DOHH2 (cell line): ENCODE data around the gene MRPL53.

Experiments used
- CTCF ChIP-seq: fragments of 200-600 bp; sonication (generic); IDR thresholded peaks from one replicate; pipeline ENCODE4 v1.5.1; 2014; ENCODE audit warnings: antibody characterized with exemption, mild to moderate bottlenecking, low read depth, low read length; ENCODE audit not compliant: poor library complexity, severe bottlenecking
- EZH2phosphoT487 ChIP-seq: fragments of 200-600 bp; sonication (generic); IDR thresholded peaks from 2 replicates; pipeline ENCODE4 v1.6.1; 2017; ENCODE audit warnings: borderline replicate concordance, mild to moderate bottlenecking, antibody characterized with exemption, low read length, moderate library complexity, mixed read lengths

GRCh38 chr2:74447230-74447999 lies 25.1 kb downstream of the MRPL53 start:
- TF ChIP-seq CTCF (no peak), EZH2phosphoT487 (no peak)
